WTC11 (cell line): ENCODE results near the gene STXBP5. TPM values are rescaled to one million over a fixed set of nuclear protein-coding genes. Genes with fewer than 3 reads are reported as not detected.

Experiments used
- ATAC-seq: fragments of 200-7000 bp; cut with Tn5 transposase; 2 replicates; pipeline ENCODE4 v1.10.0; 2021; ENCODE audit warnings: mild to moderate bottlenecking, moderate library complexity
- CTCF ChIA-PET: fragments of 300-600 bp; sonication (Branson Sonifier 250); formaldehyde crosslinking; loops from one replicate; lab custom pipeline; 2021; ENCODE audit warnings: antibody characterized with exemption; lab: Charles Lee
- POLR2A ChIA-PET: fragments of 350-600 bp; sonication (Branson Sonifier 250); formaldehyde crosslinking; loops from one replicate; lab custom pipeline; 2021; ENCODE audit warnings: antibody characterized with exemption; lab: Charles Lee
- DNase-seq: peaks from one replicate; pipeline ENCODE4 v3.0.0; 2021; ENCODE audit warnings: low spot score
- H3K27ac Mint-ChIP-seq: 2 replicates; pipeline ENCODE4 v1.8.0; 2021; ENCODE audit warnings: mixed read lengths
- H3K27me3 Mint-ChIP-seq: 2 replicates; pipeline ENCODE4 v1.8.0; 2021; ENCODE audit warnings: low read depth, mild to moderate bottlenecking, moderate library complexity, mixed read lengths
- H3K36me3 Mint-ChIP-seq: 2 replicates; pipeline ENCODE4 v1.8.0; 2021; ENCODE audit warnings: mixed read lengths
- H3K4me1 Mint-ChIP-seq: 2 replicates; pipeline ENCODE4 v1.8.0; 2022; ENCODE audit warnings: mixed read lengths
- H3K4me3 Mint-ChIP-seq: 2 replicates; pipeline ENCODE4 v1.8.0; 2021; ENCODE audit warnings: mild to moderate bottlenecking, moderate library complexity, mixed read lengths
- H3K9me3 Mint-ChIP-seq: 2 replicates; pipeline ENCODE4 v1.8.0; 2021; ENCODE audit warnings: mixed read lengths
- AFF4 ChIP-seq: sonication (generic); formaldehyde crosslinking; IDR thresholded peaks from 2 replicates; pipeline ENCODE4 v1.8.1; 2023; ENCODE audit warnings: mild to moderate bottlenecking, missing genetic modification reagents, borderline replicate concordance
- ATF1 ChIP-seq: sonication (generic); formaldehyde crosslinking; IDR thresholded peaks from 2 replicates; pipeline ENCODE4 v1.8.1; 2023; ENCODE audit warnings: mild to moderate bottlenecking, moderate library complexity, missing genetic modification reagents
- E2F4 ChIP-seq: sonication (generic); formaldehyde crosslinking; IDR thresholded peaks from 2 replicates; pipeline ENCODE4 v1.8.1; 2022; ENCODE audit warnings: low read depth, mild to moderate bottlenecking, moderate library complexity, missing genetic modification reagents, borderline replicate concordance
- ELF4 ChIP-seq: sonication (generic); formaldehyde crosslinking; IDR thresholded peaks from 2 replicates; pipeline ENCODE4 v1.8.1; 2022; ENCODE audit warnings: low read depth, mild to moderate bottlenecking, moderate library complexity, missing genetic modification reagents
- FOXK1 ChIP-seq: sonication (generic); formaldehyde crosslinking; IDR thresholded peaks from 2 replicates; pipeline ENCODE4 v1.8.0; 2022; ENCODE audit warnings: mild to moderate bottlenecking, moderate library complexity, missing genetic modification reagents
- FOXP4 ChIP-seq: sonication (generic); formaldehyde crosslinking; IDR thresholded peaks from 2 replicates; pipeline ENCODE4 v1.8.0; 2022; ENCODE audit warnings: mild to moderate bottlenecking, missing genetic modification reagents
- HMGA2 ChIP-seq: fragments of 250-450 bp; sonication (Bioruptor Pico); IDR thresholded peaks from 2 replicates; pipeline ENCODE4 v1.4.0; 2021; ENCODE audit warnings: mild to moderate bottlenecking, moderate library complexity
- JAZF1 ChIP-seq: fragments of 250-450 bp; sonication (Bioruptor Pico); IDR thresholded peaks from 2 replicates; pipeline ENCODE4 v1.9.0; 2021; ENCODE audit warnings: moderate library complexity, mild to moderate bottlenecking, inconsistent platforms
- JUN ChIP-seq: sonication (generic); formaldehyde crosslinking; IDR thresholded peaks from 2 replicates; pipeline ENCODE4 v1.8.0; 2023; ENCODE audit warnings: mild to moderate bottlenecking, missing genetic modification reagents
- NR3C1 ChIP-seq: sonication (generic); formaldehyde crosslinking; conservative IDR thresholded peaks from 2 replicates; pipeline ENCODE4 v1.8.1; 2023; ENCODE audit warnings: low read depth, mild to moderate bottlenecking, missing genetic modification reagents
- OVOL2 ChIP-seq: fragments of 250-450 bp; sonication (Bioruptor Pico); IDR thresholded peaks from 2 replicates; pipeline ENCODE4 v1.9.0; 2021; ENCODE audit warnings: mild to moderate bottlenecking, borderline replicate concordance
- USF2 ChIP-seq: sonication (generic); formaldehyde crosslinking; IDR thresholded peaks from 2 replicates; pipeline ENCODE4 v1.8.1; 2023; ENCODE audit warnings: mild to moderate bottlenecking, missing genetic modification reagents, moderate library complexity
- ZNF425 ChIP-seq: fragments of 250-450 bp; sonication (Bioruptor Pico); conservative IDR thresholded peaks from 2 replicates; pipeline ENCODE4 v1.9.0; 2021; ENCODE audit warnings: mild to moderate bottlenecking
- total RNA-seq: library from RNA; stranded (reverse); gene quantifications from 3 replicates; pipeline ENCODE4 v1.2.3, GENCODE V29; 2021
- TF ChIP-seq, protein P1 (sequence below): sonication (generic); formaldehyde crosslinking; conservative IDR thresholded peaks from 2 replicates; pipeline ENCODE4 v1.8.1; 2022; ENCODE audit warnings: mild to moderate bottlenecking, missing genetic modification reagents
- TF ChIP-seq, protein P2 (sequence below): fragments of 250-450 bp; sonication (Bioruptor Pico); IDR thresholded peaks from 2 replicates; pipeline ENCODE4 v1.8.0; 2021; ENCODE audit warnings: mild to moderate bottlenecking
- TF ChIP-seq, protein P3 (sequence below): sonication (generic); formaldehyde crosslinking; IDR thresholded peaks from 2 replicates; pipeline ENCODE4 v1.8.0; 2022; ENCODE audit warnings: mild to moderate bottlenecking, missing genetic modification reagents
- TF ChIP-seq, protein P4 (sequence below): fragments of 250-450 bp; sonication (Bioruptor Pico); IDR thresholded peaks from 2 replicates; pipeline ENCODE4 v1.9.0; 2021; ENCODE audit warnings: moderate library complexity, mild to moderate bottlenecking, inconsistent platforms, borderline replicate concordance

STXBP5 gene
- total RNA-seq, 1 experiment from 2014 or later = 13.2 TPM

- TF ChIP-seq FOXP4 (no peak), FOXK1 (CRISPR knock-in tag) (no peak)
Observed at GRCh38 chr6:147158881-147159280, 45.3 kb upstream of the STXBP5 start (continued).

- Mint-ChIP-seq H3K36me3 (no peaks in the 10 kb centered on the region), H3K4me1 (peaks cover 5% of the 10 kb centered on the region), H3K27ac (no peak overlapping the region), H3K9me3 (peaks cover 11% of the 10 kb centered on the region), H3K4me3 (no peak overlapping the region), H3K27me3 (no peaks in the 10 kb centered on the region)
- ChIA-PET CTCF (no interaction called here), POLR2A (no interaction called here)
- DNase-seq (no peak), ATAC-seq (no peak)
- TF ChIP-seq ZNF425 (CRISPR knock-in tag) (no peak), HMGA2 (CRISPR knock-in tag) (no peak), E2F4 (CRISPR knock-in tag) (no peak), ELF4 (CRISPR knock-in tag) (no peak), JAZF1 (CRISPR knock-in tag) (no peak), OVOL2 (CRISPR knock-in tag) (no peak), NR3C1 (no peak)
- TF ChIP-seq, protein P1, sequence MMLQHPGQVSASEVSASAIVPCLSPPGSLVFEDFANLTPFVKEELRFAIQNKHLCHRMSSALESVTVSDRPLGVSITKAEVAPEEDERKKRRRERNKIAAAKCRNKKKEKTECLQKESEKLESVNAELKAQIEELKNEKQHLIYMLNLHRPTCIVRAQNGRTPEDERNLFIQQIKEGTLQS = no peak
- TF ChIP-seq, protein P2, sequence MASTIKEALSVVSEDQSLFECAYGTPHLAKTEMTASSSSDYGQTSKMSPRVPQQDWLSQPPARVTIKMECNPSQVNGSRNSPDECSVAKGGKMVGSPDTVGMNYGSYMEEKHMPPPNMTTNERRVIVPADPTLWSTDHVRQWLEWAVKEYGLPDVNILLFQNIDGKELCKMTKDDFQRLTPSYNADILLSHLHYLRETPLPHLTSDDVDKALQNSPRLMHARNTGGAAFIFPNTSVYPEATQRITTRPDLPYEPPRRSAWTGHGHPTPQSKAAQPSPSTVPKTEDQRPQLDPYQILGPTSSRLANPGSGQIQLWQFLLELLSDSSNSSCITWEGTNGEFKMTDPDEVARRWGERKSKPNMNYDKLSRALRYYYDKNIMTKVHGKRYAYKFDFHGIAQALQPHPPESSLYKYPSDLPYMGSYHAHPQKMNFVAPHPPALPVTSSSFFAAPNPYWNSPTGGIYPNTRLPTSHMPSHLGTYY (CRISPR knock-in tag) = no peak
- TF ChIP-seq, protein P3, sequence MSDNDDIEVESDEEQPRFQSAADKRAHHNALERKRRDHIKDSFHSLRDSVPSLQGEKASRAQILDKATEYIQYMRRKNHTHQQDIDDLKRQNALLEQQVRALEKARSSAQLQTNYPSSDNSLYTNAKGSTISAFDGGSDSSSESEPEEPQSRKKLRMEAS (CRISPR knock-in tag) = no peak
Observed at GRCh38 chr6:147159536-147160374, 44.5 kb upstream of the STXBP5 start.

GRCh38 chr6:147160593-147160992, 43.6 kb upstream of the STXBP5 start:
- Mint-ChIP-seq H3K27me3 (no peaks in the 10 kb centered on the region), H3K36me3 (no peaks in the 10 kb centered on the region), H3K9me3 (peaks cover 11% of the 10 kb centered on the region), H3K4me1 (peaks cover 5% of the 10 kb centered on the region), H3K27ac (no peak overlapping the region), H3K4me3 (no peak overlapping the region)
- CTCF ChIA-PET = no interaction called here
- ATAC-seq (no peak), DNase-seq (no peak)
- POLR2A ChIA-PET = no interaction called here
- no peak for TF ChIP-seq USF2 (CRISPR knock-in tag)
- TF ChIP-seq ATF1 (CRISPR knock-in tag) = no peak
- TF ChIP-seq JUN (CRISPR knock-in tag) = no peak
- TF ChIP-seq, protein P4, sequence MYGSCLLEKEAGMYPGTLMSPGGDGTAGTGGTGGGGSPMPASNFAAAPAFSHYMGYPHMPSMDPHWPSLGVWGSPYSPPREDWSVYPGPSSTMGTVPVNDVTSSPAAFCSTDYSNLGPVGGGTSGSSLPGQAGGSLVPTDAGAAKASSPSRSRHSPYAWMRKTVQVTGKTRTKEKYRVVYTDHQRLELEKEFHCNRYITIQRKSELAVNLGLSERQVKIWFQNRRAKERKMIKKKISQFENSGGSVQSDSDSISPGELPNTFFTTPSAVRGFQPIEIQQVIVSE (CRISPR knock-in tag) = no peak
- TF ChIP-seq AFF4 (CRISPR knock-in tag) = no peak
